SK-N-SH (cell line): ENCODE results near the gene SLC5A8. TPM values are rescaled to one million over a fixed set of nuclear protein-coding genes. Genes with fewer than 3 reads are reported as not detected.

Experiments
- CTCF ChIA-PET: fragments of 300-600, 350-600 bp; formaldehyde crosslinking; extraction: SDS; loops from one replicate; lab custom pipeline; 2021; lab: Yijun Ruan, JAX
- POLR2A ChIA-PET: fragments of 350-600 bp; sonication (Branson Sonifier 250); formaldehyde crosslinking; extraction: SDS; loops from one replicate; lab custom pipeline; 2020; ENCODE audit warnings: antibody characterized with exemption, inconsistent platforms; lab: Yijun Ruan, JAX
- DNase-seq: peaks from one replicate; pipeline ENCODE4 v3.0.0; 2012
- H2AFZ ChIP-seq: fragments of 200-600 bp; sonication (generic); 2 replicates; pipeline ENCODE4 v1.8.1; 2016; ENCODE audit warnings: antibody characterized with exemption, mild to moderate bottlenecking, low read depth
- H3F3A ChIP-seq: fragments of 200-600 bp; sonication (generic); replicated peaks from 2 replicates; pipeline ENCODE3; 2016; ENCODE audit warnings: antibody characterized with exemption, mild to moderate bottlenecking; ENCODE audit not compliant: insufficient read depth
- H3K27ac ChIP-seq, 2 experiments: fragments of 200-500 bp in 1 of 2; fragments of 200-600 bp in 1 of 2; sonication (Bioruptor generic) in 1 of 2; sonication (generic), shearing (Covaris generic) in 1 of 2; 2 replicates each; pipeline versions ENCODE4 v1.5.1 to v1.6.1; 2014 to 2016; ENCODE audit warnings: low read depth in 2 of 2, inconsistent platforms in 1 of 2, low read length in 1 of 2, mild to moderate bottlenecking in 1 of 2, mixed read lengths in 1 of 2
- H3K27me3 ChIP-seq: fragments of 200-600 bp; sonication (generic), shearing (Covaris generic); 2 replicates; pipeline ENCODE4 v1.6.1; 2016; ENCODE audit warnings: mixed run types; ENCODE audit not compliant: insufficient read depth
- H3K36me3 ChIP-seq, 2 experiments: fragments of 200-500 bp in 1 of 2; fragments of 200-600 bp in 1 of 2; sonication (Bioruptor generic) in 1 of 2; sonication (generic) in 1 of 2; replicated peaks in 1 of 2; 2 replicates each; pipeline versions ENCODE3 to v1.5.1; 2014 to 2016; ENCODE audit warnings: low read length in 1 of 2, mild to moderate bottlenecking in 1 of 2; ENCODE audit not compliant: insufficient read depth in 2 of 2, control insufficient read depth in 1 of 2
- H3K4me1 ChIP-seq, 2 experiments: fragments of 200-500 bp in 1 of 2; fragments of 200-600 bp in 1 of 2; sonication (Bioruptor generic) in 1 of 2; sonication (generic), shearing (Covaris generic) in 1 of 2; 2 replicates each; pipeline versions ENCODE4 v1.5.1 to v1.6.1; 2014 to 2016; ENCODE audit warnings: low read depth in 1 of 2, low read length in 1 of 2, mixed run types in 1 of 2; ENCODE audit not compliant: insufficient read depth in 2 of 2, control insufficient read depth in 1 of 2
- H3K4me2 ChIP-seq: fragments of 200-600 bp; sonication (generic), shearing (Covaris generic); 2 replicates; pipeline ENCODE4 v1.6.1; 2017; ENCODE audit warnings: mixed run types
- H3K4me3 ChIP-seq, 2 experiments: fragments of 200-500 bp in 1 of 2; fragments of 200-600 bp in 1 of 2; sonication (Bioruptor generic) in 1 of 2; sonication (generic), shearing (Covaris generic) in 1 of 2; 2 replicates each; pipeline versions ENCODE4 v1.5.1 to v1.8.1; 2014 to 2016; ENCODE audit warnings: low read depth in 2 of 2, inconsistent platforms in 1 of 2, low read length in 1 of 2, mild to moderate bottlenecking in 1 of 2, mixed read lengths in 1 of 2, moderate library complexity in 1 of 2
- H3K79me2 ChIP-seq: fragments of 200-600 bp; sonication (generic); 2 replicates; pipeline ENCODE4 v1.8.1; 2017; ENCODE audit warnings: mild to moderate bottlenecking; ENCODE audit not compliant: insufficient read depth
- H3K9ac ChIP-seq: fragments of 200-600 bp; sonication (generic); 2 replicates; pipeline ENCODE4 v1.6.1; 2017; ENCODE audit warnings: mixed run types
- H3K9me2 ChIP-seq: fragments of 200-600 bp; sonication (generic); 2 replicates; pipeline ENCODE4 v1.6.1; 2017; ENCODE audit warnings: mixed run types
- H3K9me3 ChIP-seq: fragments of 200-600 bp; sonication (generic); 2 replicates; pipeline ENCODE4 v1.6.1; 2017; ENCODE audit warnings: mixed run types, mild to moderate bottlenecking, moderate library complexity
- H4K20me1 ChIP-seq: fragments of 200-600 bp; sonication (generic); 2 replicates; pipeline ENCODE4 v1.6.1; 2017; ENCODE audit warnings: mild to moderate bottlenecking, mixed run types; ENCODE audit not compliant: insufficient read depth
- EP300 ChIP-seq, 2 experiments: IDR thresholded peaks; 2 replicates each; pipeline versions ENCODE4 v1.4.0 to v1.6.1; 2012; ENCODE audit warnings: borderline replicate concordance in 1 of 2, low read depth in 1 of 2, low read length in 1 of 2
- EZH2phosphoT487 ChIP-seq: fragments of 200-600 bp; sonication (generic); IDR thresholded peaks from 2 replicates; pipeline ENCODE4 v1.6.1; 2017; ENCODE audit warnings: low read depth, mixed run types, mild to moderate bottlenecking, antibody characterized with exemption, moderate library complexity, borderline replicate concordance
- FOSL2 ChIP-seq: IDR thresholded peaks from 2 replicates; pipeline ENCODE4 v1.4.0; 2012; ENCODE audit warnings: low read depth, mild to moderate bottlenecking, moderate library complexity, borderline replicate concordance
- FOXJ3 ChIP-seq: sonication (generic); formaldehyde crosslinking; IDR thresholded peaks from 2 replicates; pipeline ENCODE4 v1.5.1; 2020; ENCODE audit warnings: mild to moderate bottlenecking, missing genetic modification reagents
- FOXM1 ChIP-seq: IDR thresholded peaks from 2 replicates; pipeline ENCODE4 v1.4.0; 2012; ENCODE audit warnings: low read depth, mild to moderate bottlenecking
- GABPA ChIP-seq: IDR thresholded peaks from 2 replicates; pipeline ENCODE4 v1.4.0; 2012; ENCODE audit warnings: low read depth, mild to moderate bottlenecking
- JUND ChIP-seq: IDR thresholded peaks from 2 replicates; pipeline ENCODE4 v1.4.0; 2012
- NFIC ChIP-seq: IDR thresholded peaks from 2 replicates; pipeline ENCODE4 v1.4.0; 2012; ENCODE audit warnings: borderline replicate concordance
- NRF1 ChIP-seq: IDR thresholded peaks from 2 replicates; pipeline ENCODE4 v1.6.1; 2012; ENCODE audit warnings: low read depth, mild to moderate bottlenecking, low read length
- RFX5 ChIP-seq: IDR thresholded peaks from 2 replicates; pipeline ENCODE4 v1.6.1; 2012; ENCODE audit warnings: mild to moderate bottlenecking, improper control_type of control experiment, low read length
- SIN3A ChIP-seq: IDR thresholded peaks from 2 replicates; pipeline ENCODE4 v1.6.1; 2012; ENCODE audit warnings: low read depth, mild to moderate bottlenecking, low read length, moderate library complexity, borderline replicate concordance
- SMC3 ChIP-seq: IDR thresholded peaks from 2 replicates; pipeline ENCODE4 v1.6.1; 2012; ENCODE audit warnings: low read depth, low read length, improper control_type of control experiment
- YY1 ChIP-seq: IDR thresholded peaks from 2 replicates; pipeline ENCODE4 v1.4.0; 2012; ENCODE audit warnings: low read depth, mild to moderate bottlenecking
- WGBS: methylation state at CpG from one replicate; pipeline ENCODE4 v1.1.6; 2017; ENCODE audit warnings: low lambda C conversion rate; 5-methylcytosine and 5-hydroxymethylcytosine counted together
- polyA plus RNA-seq, 3 experiments: library from polyadenylated mRNA; depleted of rRNA; stranded (reverse); fragments of >200 nt; gene quantifications; 2 replicates each; pipeline ENCODE4 v1.2.3, GENCODE V29; 2012
- TF ChIP-seq, protein P1 (sequence below): fragments of 150-350 bp; IDR thresholded peaks from 2 replicates; pipeline ENCODE4 v1.6.1; 2017; ENCODE audit warnings: antibody characterized with exemption, low read length, low read depth, borderline replicate concordance
- TF ChIP-seq, protein P2 (sequence below): IDR thresholded peaks from 2 replicates; pipeline ENCODE4 v1.4.0; 2012; ENCODE audit warnings: low read depth, borderline replicate concordance
- TF ChIP-seq, protein P3 (sequence below): IDR thresholded peaks from 2 replicates; pipeline ENCODE4; 2012
- TF ChIP-seq, protein P4 (sequence below): IDR thresholded peaks from 2 replicates; pipeline ENCODE4 v1.4.0; 2012; ENCODE audit warnings: low read depth, borderline replicate concordance

The SLC5A8 gene
- polyA plus RNA-seq, 1 of the 3 experiments (the other 2 are of a cell fraction), result not detected

DNA sequence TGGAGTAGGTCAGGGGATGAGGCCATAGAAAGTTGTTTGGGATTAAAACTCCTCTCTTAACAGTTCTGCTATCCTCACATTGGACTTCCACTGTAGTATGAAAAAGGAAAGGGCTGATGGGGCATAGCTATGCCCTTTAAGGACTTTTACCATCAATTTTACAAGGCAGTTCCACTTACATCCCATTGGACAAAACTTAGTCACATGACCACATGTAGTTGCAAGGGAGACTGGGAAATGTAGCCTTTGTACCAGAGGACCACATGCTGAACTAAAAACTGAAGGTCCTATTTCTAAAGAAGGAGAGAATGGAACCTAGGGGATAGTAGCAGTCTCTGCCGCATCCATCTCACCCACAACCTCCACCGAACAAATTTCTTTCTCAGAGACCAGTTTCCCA, 6.8 kb upstream of the SLC5A8 start (continued):
- TF ChIP-seq FOXM1 (no peak), FOXJ3 (no peak), FOSL2 (no peak), SIN3A (no peak)

DNA sequence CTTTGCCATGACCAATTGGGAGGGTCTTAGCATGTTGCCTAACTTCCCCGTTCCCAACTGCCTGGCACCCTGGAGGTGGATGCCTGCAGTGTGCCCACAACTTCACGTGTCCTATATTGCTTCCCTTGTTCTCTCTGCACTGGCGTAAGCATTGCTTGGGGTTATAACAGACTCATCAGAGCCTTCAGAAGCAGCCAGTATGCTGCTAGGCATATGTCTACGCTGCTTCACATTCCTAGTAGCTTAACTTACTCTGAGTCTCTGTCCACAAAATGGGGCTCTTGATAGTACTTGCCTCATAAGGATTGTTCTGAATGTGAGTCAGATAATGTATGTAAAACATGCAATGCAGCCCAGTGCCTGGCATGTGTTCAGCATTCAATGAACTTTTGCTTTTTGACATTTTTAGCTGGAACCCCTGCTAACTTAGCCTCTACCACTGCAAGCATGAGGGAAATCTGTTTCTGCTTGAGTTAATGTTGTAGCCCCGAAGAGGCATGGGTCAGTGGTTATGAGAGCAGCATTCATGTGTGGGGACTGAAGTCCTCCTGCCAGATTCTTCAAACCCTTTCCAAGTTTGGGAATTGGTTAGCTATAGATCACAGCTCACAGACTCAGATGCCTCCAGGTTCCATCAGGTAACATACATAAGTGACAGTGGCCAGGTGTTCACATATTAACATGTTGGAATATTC, 2.8 kb downstream of the SLC5A8 start:
- WGBS, result 12% methylated on average over 5 of the region's 5 CpGs
- H3K9me2 ChIP-seq, result no peaks in the 10 kb centered on the region
- CTCF ChIA-PET, result no interaction called here
- peaks cover 23% of the 10 kb centered on the region for H3K27me3 ChIP-seq
- no peaks in the 10 kb centered on the region for H4K20me1 ChIP-seq
- H3K4me1 ChIP-seq, result no peaks in the 10 kb centered on the region
- no peak overlapping the region for H3K4me3 ChIP-seq
- no peaks in the 10 kb centered on the region for H3K9me3 ChIP-seq
- no peaks in the 10 kb centered on the region for H3K79me2 ChIP-seq
- DNase-seq, result no peak
- no peak overlapping the region for H3K4me2 ChIP-seq
- no peaks in the 10 kb centered on the region for H3K36me3 ChIP-seq
- H3F3A ChIP-seq, result no peaks in the 10 kb centered on the region
- H3K27ac ChIP-seq, result no peak overlapping the region
- POLR2A ChIA-PET, result no interaction called here
- H3K9ac ChIP-seq, result no peak overlapping the region
- no peak overlapping the region for H2AFZ ChIP-seq
- TF ChIP-seq YY1, result no peak
- TF ChIP-seq EZH2phosphoT487, result no peak
- TF ChIP-seq, protein P1, sequence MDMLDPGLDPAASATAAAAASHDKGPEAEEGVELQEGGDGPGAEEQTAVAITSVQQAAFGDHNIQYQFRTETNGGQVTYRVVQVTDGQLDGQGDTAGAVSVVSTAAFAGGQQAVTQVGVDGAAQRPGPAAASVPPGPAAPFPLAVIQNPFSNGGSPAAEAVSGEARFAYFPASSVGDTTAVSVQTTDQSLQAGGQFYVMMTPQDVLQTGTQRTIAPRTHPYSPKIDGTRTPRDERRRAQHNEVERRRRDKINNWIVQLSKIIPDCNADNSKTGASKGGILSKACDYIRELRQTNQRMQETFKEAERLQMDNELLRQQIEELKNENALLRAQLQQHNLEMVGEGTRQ, result no peak
- no peak for TF ChIP-seq NRF1
- TF ChIP-seq, protein P2, sequence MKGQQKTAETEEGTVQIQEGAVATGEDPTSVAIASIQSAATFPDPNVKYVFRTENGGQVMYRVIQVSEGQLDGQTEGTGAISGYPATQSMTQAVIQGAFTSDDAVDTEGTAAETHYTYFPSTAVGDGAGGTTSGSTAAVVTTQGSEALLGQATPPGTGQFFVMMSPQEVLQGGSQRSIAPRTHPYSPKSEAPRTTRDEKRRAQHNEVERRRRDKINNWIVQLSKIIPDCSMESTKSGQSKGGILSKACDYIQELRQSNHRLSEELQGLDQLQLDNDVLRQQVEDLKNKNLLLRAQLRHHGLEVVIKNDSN, result no peak
- no peak for TF ChIP-seq EP300 (IDR thresholded peaks at IDR 0.05; ENCODE audit: borderline replicate concordance in 1 of 2, low read depth in 1 of 2, low read length in 1 of 2)
- no peak for TF ChIP-seq FOSL2

DNA sequence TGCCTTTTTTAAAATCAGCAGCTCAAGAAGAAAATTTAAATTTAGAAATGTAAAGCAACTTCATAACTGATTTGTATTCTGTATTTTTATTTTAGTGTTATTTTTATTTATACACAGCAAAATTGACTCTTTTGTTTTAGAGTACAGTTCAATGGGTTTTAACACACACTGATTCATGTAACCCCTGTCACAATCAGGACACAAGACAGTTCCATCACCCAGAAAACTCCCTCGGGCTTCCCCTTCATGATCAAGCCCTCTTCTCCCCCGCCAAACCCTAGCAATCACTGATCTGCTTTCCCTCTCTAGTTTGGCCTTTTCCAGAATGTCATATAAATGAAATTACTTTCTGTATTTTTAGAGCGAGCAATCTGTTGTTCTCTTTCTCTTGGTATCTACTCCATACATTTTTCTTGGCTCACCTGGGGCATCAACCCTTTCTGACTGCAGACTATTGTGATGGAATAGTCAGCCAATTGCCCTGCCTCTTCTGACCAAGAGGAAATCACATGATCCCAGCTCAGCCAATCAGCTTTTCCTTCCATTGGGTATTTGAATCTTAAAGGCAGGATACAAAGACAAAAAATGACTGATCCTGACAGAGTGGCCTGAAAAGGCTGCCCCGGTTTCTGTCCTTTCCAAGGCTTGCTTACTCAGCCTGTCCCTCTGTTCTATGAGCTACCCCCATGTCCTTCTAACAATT, 5.3 kb downstream of the SLC5A8 start:
- Histone ChIP-seq H2AFZ (no peak overlapping the region), H4K20me1 (no peaks in the 10 kb centered on the region), H3K4me1 (no peaks in the 10 kb centered on the region), H3F3A (no peaks in the 10 kb centered on the region), H3K36me3 (no peaks in the 10 kb centered on the region), H3K4me2 (no peak overlapping the region), H3K27me3 (peaks cover 11% of the 10 kb centered on the region; the same call in 1 of the 2 replicates), H3K79me2 (no peaks in the 10 kb centered on the region), H3K9ac (no peak overlapping the region), H3K27ac (no peak overlapping the region), H3K9me3 (no peaks in the 10 kb centered on the region), H3K9me2 (no peaks in the 10 kb centered on the region), H3K4me3 (no peak overlapping the region)
- ChIA-PET CTCF (no interaction called here), POLR2A (no interaction called here)
- no peak for DNase-seq
- 4% methylated on average over 4 of the region's 4 CpGs for WGBS
- TF ChIP-seq EZH2phosphoT487 (no peak), FOXM1 (no peak), JUND (no peak), RFX5 (no peak), SMC3 (no peak), EP300 (IDR thresholded peaks at IDR 0.05; ENCODE audit: borderline replicate concordance in 1 of 2, low read depth in 1 of 2, low read length in 1 of 2) (no peak), GABPA (no peak), NFIC (no peak)
- TF ChIP-seq, protein P3, sequence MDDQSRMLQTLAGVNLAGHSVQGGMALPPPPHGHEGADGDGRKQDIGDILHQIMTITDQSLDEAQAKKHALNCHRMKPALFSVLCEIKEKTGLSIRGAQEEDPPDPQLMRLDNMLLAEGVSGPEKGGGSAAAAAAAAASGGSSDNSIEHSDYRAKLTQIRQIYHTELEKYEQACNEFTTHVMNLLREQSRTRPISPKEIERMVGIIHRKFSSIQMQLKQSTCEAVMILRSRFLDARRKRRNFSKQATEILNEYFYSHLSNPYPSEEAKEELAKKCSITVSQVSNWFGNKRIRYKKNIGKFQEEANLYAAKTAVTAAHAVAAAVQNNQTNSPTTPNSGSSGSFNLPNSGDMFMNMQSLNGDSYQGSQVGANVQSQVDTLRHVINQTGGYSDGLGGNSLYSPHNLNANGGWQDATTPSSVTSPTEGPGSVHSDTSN, result no peak
- TF ChIP-seq, protein P1, result no peak
- TF ChIP-seq, protein P4, sequence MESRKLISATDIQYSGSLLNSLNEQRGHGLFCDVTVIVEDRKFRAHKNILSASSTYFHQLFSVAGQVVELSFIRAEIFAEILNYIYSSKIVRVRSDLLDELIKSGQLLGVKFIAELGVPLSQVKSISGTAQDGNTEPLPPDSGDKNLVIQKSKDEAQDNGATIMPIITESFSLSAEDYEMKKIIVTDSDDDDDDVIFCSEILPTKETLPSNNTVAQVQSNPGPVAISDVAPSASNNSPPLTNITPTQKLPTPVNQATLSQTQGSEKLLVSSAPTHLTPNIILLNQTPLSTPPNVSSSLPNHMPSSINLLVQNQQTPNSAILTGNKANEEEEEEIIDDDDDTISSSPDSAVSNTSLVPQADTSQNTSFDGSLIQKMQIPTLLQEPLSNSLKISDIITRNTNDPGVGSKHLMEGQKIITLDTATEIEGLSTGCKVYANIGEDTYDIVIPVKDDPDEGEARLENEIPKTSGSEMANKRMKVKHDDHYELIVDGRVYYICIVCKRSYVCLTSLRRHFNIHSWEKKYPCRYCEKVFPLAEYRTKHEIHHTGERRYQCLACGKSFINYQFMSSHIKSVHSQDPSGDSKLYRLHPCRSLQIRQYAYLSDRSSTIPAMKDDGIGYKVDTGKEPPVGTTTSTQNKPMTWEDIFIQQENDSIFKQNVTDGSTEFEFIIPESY, result no peak
